LNCaP clone FGC (cell line): ENCODE data around the gene CLNS1A.
"Not testable (repeated sequence)": the region's sequence is repeated elsewhere in the genome, so short reads cannot be mapped to it uniquely, and the experiment has no call there.

Experiments used
- DNase-seq: peaks from one replicate; pipeline ENCODE4 v3.0.0-alpha.2; 2011; ENCODE audit warnings: low read depth
- H3K4me3 ChIP-seq: 2 replicates; pipeline ENCODE4 v1.5.1; 2011; ENCODE audit warnings: mild to moderate bottlenecking, low read depth, low read length, control low read depth
- TF ChIP-seq, protein P1 (sequence below): IDR thresholded peaks from 2 replicates; pipeline ENCODE4 v1.5.1; 2012; ENCODE audit warnings: mild to moderate bottlenecking; ENCODE audit not compliant: control insufficient read depth, insufficient read depth; ENCODE audit errors: extremely low read depth

The CLNS1A gene

DNA sequence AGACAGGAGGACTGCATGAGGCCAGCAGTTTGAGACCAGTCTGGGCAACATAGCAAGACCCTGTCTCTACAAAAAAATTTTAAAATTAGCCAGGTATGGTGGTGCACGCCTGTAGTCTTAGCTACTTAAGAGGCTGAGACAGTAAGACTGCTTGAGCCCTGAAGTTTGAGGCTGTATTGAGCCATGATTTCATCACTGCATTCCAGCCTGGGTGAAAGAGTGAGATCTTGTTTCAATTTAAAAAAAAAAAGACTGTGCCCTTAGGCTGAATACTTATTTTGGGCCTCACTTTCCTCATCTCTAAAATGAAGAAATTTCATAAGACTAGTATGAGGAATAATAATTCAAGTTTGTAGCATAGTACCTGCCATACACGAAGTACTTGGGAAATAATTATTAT, 41.0 kb downstream of the CLNS1A start:
- no peak for DNase-seq
- H3K4me3 ChIP-seq, result no peak overlapping the region
- TF ChIP-seq, protein P1, sequence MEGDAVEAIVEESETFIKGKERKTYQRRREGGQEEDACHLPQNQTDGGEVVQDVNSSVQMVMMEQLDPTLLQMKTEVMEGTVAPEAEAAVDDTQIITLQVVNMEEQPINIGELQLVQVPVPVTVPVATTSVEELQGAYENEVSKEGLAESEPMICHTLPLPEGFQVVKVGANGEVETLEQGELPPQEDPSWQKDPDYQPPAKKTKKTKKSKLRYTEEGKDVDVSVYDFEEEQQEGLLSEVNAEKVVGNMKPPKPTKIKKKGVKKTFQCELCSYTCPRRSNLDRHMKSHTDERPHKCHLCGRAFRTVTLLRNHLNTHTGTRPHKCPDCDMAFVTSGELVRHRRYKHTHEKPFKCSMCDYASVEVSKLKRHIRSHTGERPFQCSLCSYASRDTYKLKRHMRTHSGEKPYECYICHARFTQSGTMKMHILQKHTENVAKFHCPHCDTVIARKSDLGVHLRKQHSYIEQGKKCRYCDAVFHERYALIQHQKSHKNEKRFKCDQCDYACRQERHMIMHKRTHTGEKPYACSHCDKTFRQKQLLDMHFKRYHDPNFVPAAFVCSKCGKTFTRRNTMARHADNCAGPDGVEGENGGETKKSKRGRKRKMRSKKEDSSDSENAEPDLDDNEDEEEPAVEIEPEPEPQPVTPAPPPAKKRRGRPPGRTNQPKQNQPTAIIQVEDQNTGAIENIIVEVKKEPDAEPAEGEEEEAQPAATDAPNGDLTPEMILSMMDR, result no peak

DNA sequence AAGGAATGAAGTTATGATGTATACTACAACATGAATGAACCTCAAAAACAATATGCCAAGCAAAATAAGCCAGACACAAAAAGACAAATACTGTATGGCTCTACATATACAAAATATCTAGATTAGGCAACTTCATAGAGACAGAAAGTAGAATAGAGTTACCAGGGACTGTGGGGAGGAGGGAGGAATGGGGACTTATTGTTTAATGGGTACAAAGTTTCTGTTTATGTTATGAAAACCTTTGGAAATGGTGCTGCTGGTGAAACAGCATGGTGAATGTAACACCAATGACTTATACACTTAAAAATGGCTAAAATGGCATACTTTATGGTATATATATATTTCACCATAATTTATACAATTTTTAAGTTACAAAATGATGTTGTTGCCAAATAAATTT, 43.7 kb downstream of the CLNS1A start:
- H3K4me3 ChIP-seq, result no peak overlapping the region
- TF ChIP-seq, protein P1, result no peak
- DNase-seq, result no peak

DNA sequence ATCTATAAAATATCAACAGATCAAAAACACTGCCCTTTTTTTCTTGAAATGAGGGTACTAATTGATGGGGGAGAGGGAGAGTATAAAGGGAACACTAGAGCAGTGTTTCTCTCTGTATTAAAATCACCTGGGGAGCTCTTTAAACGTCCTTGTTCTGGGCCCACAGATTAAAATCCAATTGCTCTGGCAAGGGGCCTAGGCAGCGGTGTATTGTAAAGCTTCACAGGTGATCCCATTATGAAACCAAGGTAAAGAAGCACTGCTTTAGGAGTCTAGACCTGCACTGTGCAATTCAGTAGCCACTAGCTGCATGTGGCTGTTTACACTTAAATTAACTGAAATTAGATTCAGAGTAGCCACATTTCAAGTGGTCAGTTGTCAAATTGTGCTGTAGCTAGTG, 44.9 kb downstream of the CLNS1A start:
- TF ChIP-seq, protein P1, result no peak
- no peak for DNase-seq
- no peak overlapping the region for H3K4me3 ChIP-seq

DNA sequence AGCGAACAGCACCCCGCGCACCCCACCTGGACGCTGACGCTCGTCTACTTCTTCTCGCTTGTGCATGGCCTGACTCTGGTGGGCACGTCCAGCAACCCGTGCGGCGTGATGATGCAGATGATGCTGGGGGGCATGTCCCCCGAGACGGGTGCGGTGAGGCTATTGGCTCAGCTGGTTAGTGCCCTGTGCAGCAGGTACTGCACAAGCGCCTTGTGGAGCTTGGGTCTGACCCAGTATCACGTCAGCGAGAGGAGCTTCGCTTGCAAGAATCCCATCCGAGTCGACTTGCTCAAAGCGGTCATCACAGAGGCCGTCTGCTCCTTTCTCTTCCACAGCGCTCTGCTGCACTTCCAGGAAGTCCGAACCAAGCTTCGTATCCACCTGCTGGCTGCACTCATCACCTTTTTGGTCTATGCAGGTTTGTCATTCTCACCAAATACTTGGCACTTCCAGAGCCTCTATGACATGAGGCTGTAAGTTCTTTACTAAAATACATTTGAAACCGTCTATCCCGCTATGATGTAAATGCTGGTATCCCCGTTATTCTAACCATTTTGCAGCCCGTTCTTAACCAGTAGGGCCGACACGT, 47.3 kb downstream of the CLNS1A start:
- DNase-seq, result peak; percentile 30
- TF ChIP-seq, protein P1, result no peak
- peak overlapping the region; percentile 65 for H3K4me3 ChIP-seq

DNA sequence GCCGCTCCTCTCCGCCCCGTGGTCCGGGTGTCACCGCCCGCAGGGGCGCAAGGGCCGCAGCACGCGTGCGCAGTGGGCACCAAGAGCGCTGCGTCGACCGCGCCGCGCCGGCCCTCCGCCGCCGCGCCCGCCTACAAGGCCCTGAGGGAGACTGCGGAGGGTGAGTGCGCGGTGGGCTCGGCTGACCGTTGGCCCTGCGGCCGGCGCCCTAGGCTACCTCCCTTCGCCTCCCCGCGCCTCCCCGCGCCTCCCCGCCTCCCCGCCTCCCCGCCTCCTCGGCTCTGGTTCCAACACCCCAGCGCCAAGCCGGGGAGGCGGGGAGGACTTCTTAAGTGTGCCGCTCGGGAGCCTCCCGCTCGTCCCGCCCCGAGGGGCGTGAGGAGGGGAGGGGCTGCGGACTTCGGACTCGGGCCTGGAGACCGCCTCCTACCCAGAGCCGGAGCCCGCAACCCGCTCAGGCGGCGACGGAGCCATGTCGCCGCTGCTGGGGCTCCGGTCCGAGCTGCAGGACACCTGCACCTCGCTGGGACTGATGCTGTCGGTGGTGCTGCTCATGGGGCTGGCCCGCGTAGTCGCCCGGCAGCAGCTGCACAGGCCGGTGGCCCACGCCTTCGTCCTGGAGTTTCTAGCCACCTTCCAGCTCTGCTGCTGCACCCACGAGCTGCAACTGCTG, 47.9 kb downstream of the CLNS1A start, which contains the start of gene AQP11:
Gene AQP11 (plus strand): TSS at position 433 of the 673 bp plus-strand sequence. CDS start 40 bp downstream, at position 473.
- H3K4me3 ChIP-seq, result peak within 1 kb of the TSS; percentile 65
- TF ChIP-seq, protein P1, result no peak
- peak; percentile 72 for DNase-seq

DNA sequence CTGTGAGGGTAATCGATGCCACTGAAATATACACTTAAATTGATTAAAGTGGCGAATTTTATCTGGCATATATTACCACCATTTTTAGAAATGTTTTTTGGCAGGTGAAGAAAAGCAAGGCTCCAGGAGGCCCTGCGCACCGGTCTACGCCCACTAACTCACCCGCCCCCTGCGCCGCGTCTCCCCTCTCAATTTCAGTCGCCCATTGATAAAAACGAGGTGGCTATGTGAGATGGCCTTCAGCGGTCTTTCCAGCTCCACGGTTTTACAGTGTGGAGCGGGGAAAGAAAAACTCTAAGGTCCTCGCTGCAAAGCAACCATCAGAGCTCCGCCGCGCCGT, 48.4 kb downstream of the CLNS1A start:
- TF ChIP-seq, protein P1, result no peak
- no peak for DNase-seq
- peak overlapping the region; percentile 65 for H3K4me3 ChIP-seq

DNA sequence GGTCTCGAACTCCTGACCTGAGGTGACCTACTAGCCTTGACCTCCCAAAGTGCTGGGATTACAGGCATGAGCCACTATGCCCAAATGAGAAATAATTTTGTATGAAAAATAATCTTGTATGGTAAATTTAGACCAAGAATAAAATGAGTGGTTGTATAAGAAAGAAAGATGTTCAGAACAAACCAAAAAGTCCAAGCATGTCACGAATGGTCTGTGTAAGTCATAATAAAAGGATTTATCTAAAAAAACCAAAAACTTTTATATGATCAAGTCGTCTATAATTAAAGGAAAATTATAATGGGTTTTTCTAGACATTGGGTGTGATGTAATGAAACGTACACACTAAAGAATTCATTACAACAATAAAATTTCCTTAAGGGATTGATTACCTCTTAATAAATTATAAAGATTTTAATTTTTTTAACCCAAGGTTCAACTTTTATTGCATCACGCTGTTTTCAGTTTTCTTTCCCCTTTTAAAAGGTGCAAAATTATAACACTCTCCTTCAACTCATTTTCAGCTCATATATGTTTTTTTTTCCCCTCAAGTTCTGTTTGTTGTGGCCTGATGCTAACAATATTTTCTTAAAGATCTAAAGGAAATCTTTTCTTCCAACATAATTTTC, 56.8 kb downstream of the CLNS1A start:
- TF ChIP-seq, protein P1, result no peak
- H3K4me3 ChIP-seq, result no peak overlapping the region
- no peak for DNase-seq

DNA sequence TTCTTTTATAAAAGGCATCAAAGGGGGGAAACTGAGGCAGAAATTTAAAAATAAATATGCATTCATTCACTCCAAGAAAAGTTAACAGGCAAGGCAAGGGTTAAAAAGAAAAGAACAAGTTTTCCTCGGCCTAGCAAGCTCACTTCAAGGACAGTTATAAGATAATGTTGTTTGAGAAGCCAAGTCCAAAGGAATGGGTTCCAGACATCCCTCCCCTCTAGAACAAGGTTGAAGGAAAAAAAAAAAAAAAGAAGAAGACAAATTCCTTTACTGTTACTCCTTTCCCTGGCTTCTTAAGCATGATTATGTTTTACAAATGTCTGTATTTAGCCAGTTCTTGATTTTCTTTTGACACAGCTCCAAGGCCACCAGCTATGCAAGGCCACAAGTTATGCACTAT, 62.2 kb downstream of the CLNS1A start:
- not testable (repeated sequence) for H3K4me3 ChIP-seq, DNase-seq

DNA sequence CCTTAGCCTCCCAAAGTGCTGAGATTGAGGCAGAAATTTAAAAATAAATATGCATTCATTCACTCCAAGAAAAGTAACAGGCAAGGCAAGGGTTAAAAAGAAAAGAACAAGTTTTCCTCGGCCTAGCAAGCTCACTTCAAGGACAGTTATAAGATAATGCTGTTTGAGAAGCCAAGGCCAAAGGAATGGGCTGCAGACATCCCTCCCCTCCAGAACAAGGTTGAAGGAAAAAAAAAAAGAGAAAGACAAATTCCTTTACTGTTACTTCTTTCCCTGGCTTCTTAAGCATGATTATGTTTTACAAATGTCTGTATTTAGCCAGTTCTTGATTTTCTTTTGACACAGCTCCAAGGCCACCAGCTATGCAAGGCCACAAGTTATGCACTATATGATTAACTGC, 66.7 kb downstream of the CLNS1A start:
- DNase-seq, H3K4me3 ChIP-seq: not testable (repeated sequence)
